Measurements from ENCODE around the gene C19orf73.

The C19orf73 gene

GRCh38 chr19:49118565-49119410 is at the start of gene C19orf73:
Gene C19orf73 (minus strand): TSS chr19:49119143. CDS start chr19:49119022, 121 bp downstream.
- TF ChIP-seq ZNF274 (IDR thresholded peaks at IDR 0.05; ENCODE audit: low read depth, low read length): no peak
- peak within 1 kb of the TSS; percentile 73 for H3K4me3 ChIP-seq (ENCODE audit: low read length)

GRCh38 chr19:49168421-49168820 is 49.5 kb upstream of the C19orf73 start:
- TF ChIP-seq ZNF274 (IDR thresholded peaks at IDR 0.05; ENCODE audit: low read depth, low read length): no peak
- no peak overlapping the region for H3K4me3 ChIP-seq (ENCODE audit: low read length)

GRCh38 chr19:49167857-49168409 is 49.0 kb upstream of the C19orf73 start:
- no peak overlapping the region for H3K4me3 ChIP-seq (ENCODE audit: low read length)
- no peak for TF ChIP-seq ZNF274 (IDR thresholded peaks at IDR 0.05; ENCODE audit: low read depth, low read length)

GRCh38 chr19:49165865-49166301 is 46.9 kb upstream of the C19orf73 start:
- H3K4me3 ChIP-seq (ENCODE audit: low read length): no peak overlapping the region
- TF ChIP-seq ZNF274 (IDR thresholded peaks at IDR 0.05; ENCODE audit: low read depth, low read length): no peak

- TF ChIP-seq ZNF274 (IDR thresholded peaks at IDR 0.05; ENCODE audit: low read depth, low read length): no peak
- no peak overlapping the region for H3K4me3 ChIP-seq (ENCODE audit: low read length)
Measured at GRCh38 chr19:49165111-49165750, 46.3 kb upstream of the C19orf73 start.

- TF ChIP-seq ZNF274 (IDR thresholded peaks at IDR 0.05; ENCODE audit: low read depth, low read length): no peak
- H3K4me3 ChIP-seq (ENCODE audit: low read length): no peak overlapping the region
Measured at GRCh38 chr19:49161987-49162386, 43.0 kb upstream of the C19orf73 start.

- no peak for TF ChIP-seq ZNF274 (IDR thresholded peaks at IDR 0.05; ENCODE audit: low read depth, low read length)
Measured at GRCh38 chr19:49160450-49161189, 41.7 kb upstream of the C19orf73 start.

GRCh38 chr19:49157445-49158224 is 38.7 kb upstream of the C19orf73 start, which contains the start of gene TRPM4:
Gene TRPM4 (plus strand): TSS chr19:49157792. CDS start chr19:49157867, 75 bp downstream.
- H3K4me3 ChIP-seq (ENCODE audit: low read length): no peak within 1 kb of the TSS; the same call in 1 of the 2 replicates
- no peak for TF ChIP-seq ZNF274 (IDR thresholded peaks at IDR 0.05; ENCODE audit: low read depth, low read length)

More at GRCh38 chr19:49160450-49161189, 41.7 kb upstream of the C19orf73 start:
- H3K4me3 ChIP-seq (ENCODE audit: low read length): no peak overlapping the region

- no peak overlapping the region for H3K4me3 ChIP-seq (ENCODE audit: low read length)
- TF ChIP-seq ZNF274 (IDR thresholded peaks at IDR 0.05; ENCODE audit: low read depth, low read length): no peak
Measured at GRCh38 chr19:49155820-49156346, 36.9 kb upstream of the C19orf73 start.

- H3K4me3 ChIP-seq (ENCODE audit: low read length): no peak within 1 kb of the TSS
- TF ChIP-seq ZNF274 (IDR thresholded peaks at IDR 0.05; ENCODE audit: low read depth, low read length): no peak
Measured at GRCh38 chr19:49155005-49155819, 36.3 kb upstream of the C19orf73 start, which contains the start of gene HRC. Gene HRC (minus strand): TSS chr19:49155396. CDS start chr19:49155237, 159 bp downstream.

- no peak for TF ChIP-seq ZNF274 (IDR thresholded peaks at IDR 0.05; ENCODE audit: low read depth, low read length)
Measured at GRCh38 chr19:49154279-49154678, 35.3 kb upstream of the C19orf73 start.

GRCh38 chr19:49153167-49153809 is 34.3 kb upstream of the C19orf73 start:
- TF ChIP-seq ZNF274 (IDR thresholded peaks at IDR 0.05; ENCODE audit: low read depth, low read length): no peak
- no peak overlapping the region for H3K4me3 ChIP-seq (ENCODE audit: low read length)

More at GRCh38 chr19:49154279-49154678, 35.3 kb upstream of the C19orf73 start:
- no peak overlapping the region for H3K4me3 ChIP-seq (ENCODE audit: low read length)
